ENCODE data around the gene SORCS3.

- TF ChIP-seq CTCF (IDR thresholded peaks at IDR 0.05) (no peak), POLR2AphosphoS5 (IDR thresholded peaks at IDR 0.05) (no peak)
Measured at GRCh38 chr10:104809288-104810090, 168.4 kb downstream of the SORCS3 start.

Data from sigmoid colon (tissue), 4 donors.